ENCODE results near the gene DNTT.
A peak's percentile ranks its signal among the peaks of the same experiment; 100 is the strongest.

Gene DNTT

DNA sequence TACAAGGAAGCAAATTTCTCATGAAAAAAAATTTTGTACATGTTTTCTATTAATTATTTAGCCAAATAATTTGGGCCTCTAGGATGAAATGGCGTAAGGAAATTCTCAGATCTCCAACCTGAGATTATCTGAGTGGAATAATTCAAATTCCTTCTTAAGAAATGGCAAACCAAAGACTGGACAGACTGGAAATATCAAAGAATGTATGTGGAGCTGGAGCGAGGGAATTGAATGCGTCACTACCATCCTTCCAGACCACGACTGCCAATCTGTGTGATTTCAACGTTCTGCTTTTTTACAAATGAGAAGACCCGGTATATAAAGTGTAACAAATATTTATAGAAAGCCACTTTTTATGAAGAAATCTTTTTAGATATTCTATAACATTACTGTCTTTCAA is 20.5 kb upstream of the DNTT start:
- Histone ChIP-seq H2AFZ (ENCODE audit: low read length) (no peak overlapping the region), H3K4me1 (ENCODE audit: insufficient read depth, low read length, poor library complexity, severe bottlenecking) (peaks cover 13% of the 10 kb centered on the region), H3K4me2 (ENCODE audit: low read depth, low read length, poor library complexity, severe bottlenecking) (no peak overlapping the region), H3K27me3 (ENCODE audit: insufficient read depth, low read length, poor library complexity, severe bottlenecking) (no peaks in the 10 kb centered on the region), H4K20me1 (ENCODE audit: insufficient read depth, low read length, poor library complexity, severe bottlenecking) (no peaks in the 10 kb centered on the region), H3K9me2 (replicated peaks; ENCODE audit: low read depth, low read length) (no peaks in the 10 kb centered on the region), H3F3A (ENCODE audit: low read depth) (no peaks in the 10 kb centered on the region), H3K79me2 (ENCODE audit: insufficient read depth, low read length) (no peaks in the 10 kb centered on the region), H3K36me3 (ENCODE audit: insufficient read depth, low read length) (no peaks in the 10 kb centered on the region), H3K9ac (ENCODE audit: low read depth, low read length, poor library complexity, severe bottlenecking) (no peak overlapping the region), H3K9me3 (ENCODE audit: insufficient read depth, low read depth, low read length) (no peaks in the 10 kb centered on the region), H3K4me3 (ENCODE audit: low read length, poor library complexity, severe bottlenecking) (no peak overlapping the region)
- TF ChIP-seq CTCF (conservative IDR thresholded peaks at IDR 0.05; ENCODE audit: low read length) (no peak), EZH2phosphoT487 (IDR thresholded peaks at IDR 0.05; ENCODE audit: borderline replicate concordance) (no peak)

GRCh38 chr10:96285331-96285752 is 18.9 kb upstream of the DNTT start:
- TF ChIP-seq CTCF (conservative IDR thresholded peaks at IDR 0.05; ENCODE audit: low read length) (no peak), EZH2phosphoT487 (IDR thresholded peaks at IDR 0.05; ENCODE audit: borderline replicate concordance) (no peak)
- Histone ChIP-seq H3K9me2 (replicated peaks; ENCODE audit: low read depth, low read length) (no peaks in the 10 kb centered on the region), H2AFZ (ENCODE audit: low read length) (no peak overlapping the region), H3K36me3 (ENCODE audit: insufficient read depth, low read length) (no peaks in the 10 kb centered on the region), H3F3A (ENCODE audit: low read depth) (no peaks in the 10 kb centered on the region), H3K9me3 (ENCODE audit: insufficient read depth, low read depth, low read length) (no peaks in the 10 kb centered on the region), H3K79me2 (ENCODE audit: insufficient read depth, low read length) (no peaks in the 10 kb centered on the region), H3K4me3 (ENCODE audit: low read length, poor library complexity, severe bottlenecking) (no peak overlapping the region), H3K4me2 (ENCODE audit: low read depth, low read length, poor library complexity, severe bottlenecking) (no peak overlapping the region), H3K4me1 (ENCODE audit: insufficient read depth, low read length, poor library complexity, severe bottlenecking) (peaks cover 13% of the 10 kb centered on the region), H3K27me3 (ENCODE audit: insufficient read depth, low read length, poor library complexity, severe bottlenecking) (no peaks in the 10 kb centered on the region), H3K9ac (ENCODE audit: low read depth, low read length, poor library complexity, severe bottlenecking) (no peak overlapping the region), H4K20me1 (ENCODE audit: insufficient read depth, low read length, poor library complexity, severe bottlenecking) (no peaks in the 10 kb centered on the region)

- Histone ChIP-seq H3K9ac (ENCODE audit: low read depth, low read length, poor library complexity, severe bottlenecking) (no peak overlapping the region), H3K79me2 (ENCODE audit: insufficient read depth, low read length) (no peaks in the 10 kb centered on the region), H2AFZ (ENCODE audit: low read length) (peak overlapping the region; percentile 80), H3K9me2 (replicated peaks; ENCODE audit: low read depth, low read length) (no peaks in the 10 kb centered on the region), H3K4me1 (ENCODE audit: insufficient read depth, low read length, poor library complexity, severe bottlenecking) (peaks cover 13% of the 10 kb centered on the region), H3F3A (ENCODE audit: low read depth) (no peaks in the 10 kb centered on the region), H3K27me3 (ENCODE audit: insufficient read depth, low read length, poor library complexity, severe bottlenecking) (no peaks in the 10 kb centered on the region), H3K36me3 (ENCODE audit: insufficient read depth, low read length) (no peaks in the 10 kb centered on the region), H3K4me2 (ENCODE audit: low read depth, low read length, poor library complexity, severe bottlenecking) (peak overlapping the region; percentile 49), H3K4me3 (ENCODE audit: low read length, poor library complexity, severe bottlenecking) (no peak overlapping the region), H3K9me3 (ENCODE audit: insufficient read depth, low read depth, low read length) (no peaks in the 10 kb centered on the region), H4K20me1 (ENCODE audit: insufficient read depth, low read length, poor library complexity, severe bottlenecking) (no peaks in the 10 kb centered on the region)
- no peak for TF ChIP-seq CTCF (conservative IDR thresholded peaks at IDR 0.05; ENCODE audit: low read length)
- no peak for TF ChIP-seq EZH2phosphoT487 (IDR thresholded peaks at IDR 0.05; ENCODE audit: borderline replicate concordance)
These were observed 16.7 kb upstream of the DNTT start for GRCh38 chr10:96287392-96288105.
